Pancreas (tissue), 10 donors: ENCODE results near the gene GPRC5D. TPM values are rescaled to one million over a fixed set of nuclear protein-coding genes. Genes with fewer than 3 reads are reported as not detected.

Source experiments
- ATAC-seq, 4 donors: fragments of 200-7000 bp; cut with Tn5 transposase; one replicate each; pipeline versions ENCODE4 v1.8.0 to v1.9.1; 2020; ENCODE audit warnings: mild to moderate bottlenecking in 4 of 4, moderate library complexity in 4 of 4
- DNase-seq, 6 donors: peaks; one replicate each; pipeline ENCODE4 v3.0.0-alpha.2; 2020
- FAIRE-seq: peaks from 2 replicates; lab custom pipeline; 2012; peaks lifted over from hg19 to GRCh38; lab: Jason Lieb, UNC
- H3K27ac ChIP-seq, 4 donors: fragments of 200-600 bp; sonication (generic); 1 replicate in 3 of 4; 2 replicates in 1 of 4; pipeline versions ENCODE4 v1.5.0 to v1.8.0; 2020
- H3K27me3 ChIP-seq, 4 donors: fragments of 200-600 bp; one replicate each; pipeline ENCODE4 v1.8.0; 2021
- H3K36me3 ChIP-seq, 3 donors: fragments of 200-600 bp; sonication (generic) in 1 of 3; one replicate each; pipeline versions ENCODE4 v1.5.0 to v1.8.0; 2020 to 2021
- H3K4me1 ChIP-seq, 3 donors: fragments of 200-600 bp; one replicate each; pipeline ENCODE4 v1.8.0; 2021
- H3K4me3 ChIP-seq, 4 donors: fragments of 200-600 bp; sonication (generic) in 2 of 4; one replicate each; pipeline versions ENCODE4 v1.5.0 to v1.8.0; 2020 to 2021
- H3K9me3 ChIP-seq, 4 donors: fragments of 200-600 bp; one replicate each; pipeline ENCODE4 v1.8.0; 2021
- WGBS, 2 donors: extraction: QIAGEN DNeasy Blood & Tissue Kit; methylation state at CpG; one replicate each; pipeline ENCODE4 v1.1.7; 2013; 5-methylcytosine and 5-hydroxymethylcytosine counted together
- intact Hi-C, 3 donors: fragments of 100-400 bp; cut with DNase I; formaldehyde crosslinking; loops; one replicate each; pipeline versions ENCODE4 v1.11.1 to v1.14.2; 2022
- polyA plus RNA-seq, 2 donors: library from polyadenylated mRNA; stranded (reverse); fragments of 200-250 nt; gene quantifications; one replicate each; pipeline ENCODE4 v1.2.3, GENCODE V29; 2013
- total RNA-seq, 6 donors: library from RNA; stranded (reverse); fragmentation: NEBNext Ultra II Directional in 4 of 6; extraction: Animal tissue kit (Norgen Biotek cat#: 25700) in 4 of 6; gene quantifications; one replicate each; pipeline versions ENCODE4 v1.2.1 to v1.2.4, GENCODE V29; 2021 to 2023
- TF ChIP-seq, protein P1 (sequence below), 4 donors: fragments of 200-600 bp; sonication (generic) in 3 of 4; IDR thresholded peaks; one replicate each; pipeline versions ENCODE4 v1.5.0 to v1.8.0; 2021; ENCODE audit warnings: antibody characterized with exemption in 4 of 4
- donor health status: healthy with polysubstance abuse.
- donor health status: DM: no; HTN: no; CAD: no; lungs with moderate emphysema.
- donor health status: DM: no; HTN: no; CAD: no.
- donor health status: control.
- donor health status: control.
- donor health status: Bipolar disorder and iron deficiency.
- donor health status: DM: yes; HTN: yes; CAD: no.
- donor health status: DM: no; HTN: no; CAD: no.
- donor health status: DM: no; HTN: no; CAD: no.
- donor health status: DM: yes; HTN: yes; CAD: no.

The GPRC5D gene
- total and polyA plus RNA-seq, 8 donors = 0.24 to 0.42 (median 0.33) TPM; not detected in 5

- Histone ChIP-seq H3K4me1 (no peaks in the 10 kb centered on the region), H3K4me3 (no peak overlapping the region), H3K36me3 (peaks cover 0 to 41% (median 7%) of the 10 kb centered on the region in 3 donors), H3K27me3 (no peaks in the 10 kb centered on the region), H3K9me3 (no peaks in the 10 kb centered on the region), H3K27ac (no peak overlapping the region)
- ATAC-seq (peak in 3 of 4 donors; percentile 23 to 61 (median 42)), DNase-seq (no peak), FAIRE-seq (no peak)
- TF ChIP-seq, protein P1, sequence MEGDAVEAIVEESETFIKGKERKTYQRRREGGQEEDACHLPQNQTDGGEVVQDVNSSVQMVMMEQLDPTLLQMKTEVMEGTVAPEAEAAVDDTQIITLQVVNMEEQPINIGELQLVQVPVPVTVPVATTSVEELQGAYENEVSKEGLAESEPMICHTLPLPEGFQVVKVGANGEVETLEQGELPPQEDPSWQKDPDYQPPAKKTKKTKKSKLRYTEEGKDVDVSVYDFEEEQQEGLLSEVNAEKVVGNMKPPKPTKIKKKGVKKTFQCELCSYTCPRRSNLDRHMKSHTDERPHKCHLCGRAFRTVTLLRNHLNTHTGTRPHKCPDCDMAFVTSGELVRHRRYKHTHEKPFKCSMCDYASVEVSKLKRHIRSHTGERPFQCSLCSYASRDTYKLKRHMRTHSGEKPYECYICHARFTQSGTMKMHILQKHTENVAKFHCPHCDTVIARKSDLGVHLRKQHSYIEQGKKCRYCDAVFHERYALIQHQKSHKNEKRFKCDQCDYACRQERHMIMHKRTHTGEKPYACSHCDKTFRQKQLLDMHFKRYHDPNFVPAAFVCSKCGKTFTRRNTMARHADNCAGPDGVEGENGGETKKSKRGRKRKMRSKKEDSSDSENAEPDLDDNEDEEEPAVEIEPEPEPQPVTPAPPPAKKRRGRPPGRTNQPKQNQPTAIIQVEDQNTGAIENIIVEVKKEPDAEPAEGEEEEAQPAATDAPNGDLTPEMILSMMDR (IDR thresholded peaks at IDR 0.05) = no peak
- 77 to 85% methylated on average over 4 of the region's 4 CpGs for WGBS, 2 donors
- intact Hi-C loops = no loop called here
Observed at GRCh38 chr12:12979731-12980259, 27.8 kb upstream of the GPRC5D start.

DNA sequence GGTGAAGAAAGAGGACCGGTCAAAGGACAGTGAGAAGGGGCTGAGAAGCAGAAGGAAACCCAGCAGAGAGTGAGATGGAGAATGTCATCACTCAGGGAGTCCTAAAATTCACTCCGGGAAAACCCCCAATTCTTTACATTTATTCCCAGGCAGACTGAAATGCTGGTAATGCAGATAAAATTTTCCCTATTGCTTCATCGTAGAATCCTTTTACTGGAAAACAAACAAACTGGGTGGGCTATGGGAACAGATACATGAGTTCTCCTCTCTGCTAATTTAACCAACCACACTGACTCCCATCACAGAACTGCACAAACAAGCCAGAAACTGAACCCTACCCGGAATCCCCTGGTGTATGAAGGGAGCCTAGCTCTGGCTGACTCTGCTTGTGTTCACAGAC lies 27.2 kb upstream of the GPRC5D start:
- TF ChIP-seq, protein P1 (IDR thresholded peaks at IDR 0.05) = no peak
- Histone ChIP-seq H3K4me1 (no peaks in the 10 kb centered on the region), H3K27ac (no peak overlapping the region), H3K27me3 (no peaks in the 10 kb centered on the region), H3K4me3 (no peak overlapping the region), H3K9me3 (no peaks in the 10 kb centered on the region), H3K36me3 (peaks cover 2 to 47% (median 13%) of the 10 kb centered on the region in 3 donors)
- WGBS, 2 donors = 74 to 77% methylated on average over 4 of the region's 4 CpGs
- ATAC-seq = no peak
- intact Hi-C loops = no loop called here
- DNase-seq = no peak
- no peak for FAIRE-seq

DNA sequence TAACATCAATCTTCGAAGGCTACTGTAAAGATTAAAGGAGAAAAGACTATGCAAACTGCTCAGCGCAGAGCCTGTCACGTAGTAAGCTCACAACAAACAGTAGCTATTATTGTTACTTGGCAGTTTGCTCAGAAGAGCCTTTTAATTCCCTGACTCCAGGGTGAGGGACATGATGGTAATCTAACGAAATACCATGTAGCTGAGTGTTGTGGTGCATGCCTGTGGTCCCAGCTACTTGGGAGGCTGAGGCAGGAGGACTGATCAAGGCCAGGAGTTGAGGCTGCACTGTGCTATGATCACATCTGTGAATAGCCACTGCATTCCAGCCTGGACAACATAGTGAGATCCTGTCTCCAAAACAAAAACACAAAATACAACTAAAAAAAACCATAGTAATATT lies 25.3 kb upstream of the GPRC5D start:
- 89 to 93% methylated on average over 4 of the region's 4 CpGs for WGBS, 2 donors
- no peak overlapping the region for H3K4me3 ChIP-seq
- no peaks in the 10 kb centered on the region for H3K27me3 ChIP-seq
- no peak overlapping the region for H3K27ac ChIP-seq
- H3K4me1 ChIP-seq = no peaks in the 10 kb centered on the region
- TF ChIP-seq, protein P1 (IDR thresholded peaks at IDR 0.05) = no peak
- peaks cover 3 to 57% (median 19%) of the 10 kb centered on the region in 3 donors for H3K36me3 ChIP-seq
- no peak for ATAC-seq
- no peak for DNase-seq
- no peak for FAIRE-seq
- no peaks in the 10 kb centered on the region for H3K9me3 ChIP-seq
- intact Hi-C loops = no loop called here

DNA sequence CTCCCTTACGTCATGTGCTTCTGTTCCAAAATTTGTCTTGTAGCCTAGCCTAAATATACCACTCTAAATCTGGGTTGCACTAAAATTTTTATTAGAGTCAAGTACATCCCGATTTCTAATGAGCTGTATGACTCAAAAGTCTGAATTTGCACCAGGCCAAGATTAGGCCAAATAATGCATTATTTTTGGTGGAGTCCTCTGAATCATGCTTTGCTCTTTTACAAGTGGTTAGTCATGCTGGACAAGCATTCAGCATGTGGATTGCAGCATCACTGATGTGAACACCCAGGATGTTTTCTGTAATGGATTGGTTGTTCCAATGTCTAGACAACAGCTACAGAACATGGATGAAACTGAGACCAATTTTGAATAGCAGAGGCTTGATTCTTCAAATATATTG lies 24.4 kb upstream of the GPRC5D start:
- TF ChIP-seq, protein P1 (IDR thresholded peaks at IDR 0.05) = no peak
- Histone ChIP-seq H3K36me3 (peaks cover 3 to 56% (median 19%) of the 10 kb centered on the region in 3 donors), H3K9me3 (no peaks in the 10 kb centered on the region), H3K27me3 (no peaks in the 10 kb centered on the region), H3K4me3 (no peak overlapping the region), H3K27ac (no peak overlapping the region), H3K4me1 (no peaks in the 10 kb centered on the region)
- intact Hi-C loops = no loop called here
- no peak for FAIRE-seq
- no peak for DNase-seq
- ATAC-seq = peak in 3 of 4 donors; percentile 53 to 67 (median 58)
- WGBS, 2 donors = 85 to 98% methylated on average over 2 of the region's 2 CpGs

DNA sequence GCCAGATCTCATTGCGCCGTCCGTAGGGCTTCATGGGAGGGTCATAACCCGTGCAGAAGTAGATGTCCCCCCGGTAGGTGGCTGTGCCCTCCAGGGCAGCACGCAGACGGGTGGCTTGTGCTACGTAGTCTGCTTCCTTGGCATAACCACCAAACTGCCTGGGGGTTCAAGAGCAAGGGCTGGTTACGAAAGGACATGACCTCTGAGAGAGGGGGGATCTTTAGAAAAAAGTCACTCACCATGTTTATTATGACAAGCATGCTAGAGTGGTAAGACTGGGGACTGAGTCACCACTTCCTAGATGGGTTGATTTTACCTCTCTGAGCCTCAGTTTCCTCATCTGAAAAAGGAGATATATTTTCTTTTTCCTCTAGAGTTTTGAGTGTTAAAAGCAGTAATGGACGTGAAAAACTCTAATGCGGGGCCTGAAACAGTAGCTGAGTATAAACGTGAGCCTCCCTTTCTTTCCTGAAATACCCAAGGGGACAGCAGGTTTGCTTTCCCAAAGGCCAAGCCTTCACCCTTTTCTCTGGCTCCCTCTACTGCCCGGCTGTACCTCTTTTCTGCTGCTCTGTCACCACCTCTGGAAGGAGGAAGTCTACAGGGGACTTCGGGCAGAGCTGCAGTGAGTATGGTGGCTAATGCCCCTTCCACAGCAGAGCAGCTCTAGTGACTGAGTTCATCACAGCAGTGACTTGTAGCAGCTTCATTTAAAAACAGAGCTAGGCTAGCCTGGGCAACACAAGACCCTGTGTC lies 23.5 kb upstream of the GPRC5D start:
- DNase-seq (no peak), ATAC-seq (peak in 3 of 4 donors; percentile 48 to 66 (median 56)), FAIRE-seq (no peak)
- no peaks in the 10 kb centered on the region for H3K4me1 ChIP-seq
- no peaks in the 10 kb centered on the region for H3K9me3 ChIP-seq
- H3K27me3 ChIP-seq = no peaks in the 10 kb centered on the region
- TF ChIP-seq, protein P1 (IDR thresholded peaks at IDR 0.05) = no peak
- intact Hi-C loops = no loop called here
- no peak overlapping the region for H3K27ac ChIP-seq
- peaks cover 3 to 59% (median 19%) of the 10 kb centered on the region in 3 donors for H3K36me3 ChIP-seq
- WGBS, 2 donors = 88 to 89% methylated on average over 14 of the region's 14 CpGs
- no peak overlapping the region for H3K4me3 ChIP-seq
